CD14-positive monocyte (primary cell): Measurements from ENCODE around the gene PGD. TPM values are rescaled to one million over a fixed set of nuclear protein-coding genes. Genes with fewer than 3 reads are reported as not detected.

Experiments used
- DNase-seq, 3 donors: peaks; one replicate each; pipeline ENCODE4 v3.0.0-alpha.2; 2011 to 2022
- H2AFZ ChIP-seq: 2 replicates; pipeline ENCODE4 v1.6.0; 2012; ENCODE audit warnings: mild to moderate bottlenecking, low read depth, low read length, inconsistent platforms; ENCODE audit not compliant: insufficient read depth, poor library complexity, severe bottlenecking
- H3K27ac ChIP-seq, 2 donors: 1 replicate in 1 of 2; 2 replicates in 1 of 2; pipeline ENCODE4 v1.5.1; 2012 to 2013; ENCODE audit warnings: low read length in 2 of 2, control low read depth in 1 of 2, inconsistent platforms in 1 of 2, low read depth in 1 of 2, mild to moderate bottlenecking in 1 of 2
- H3K27me3 ChIP-seq, 2 donors: one replicate each; pipeline versions ENCODE4 v1.6.0 to v1.6.1; 2011 to 2013; ENCODE audit warnings: low read length in 2 of 2; ENCODE audit not compliant: control insufficient read depth in 2 of 2, insufficient read depth in 2 of 2
- H3K36me3 ChIP-seq, 2 donors: replicated peaks in 1 of 2; 1 replicate in 1 of 2; 2 replicates in 1 of 2; pipeline versions ENCODE4 v1.5.1 to v1.6.1; 2012 to 2013; ENCODE audit warnings: low read length in 2 of 2, control low read depth in 1 of 2, inconsistent platforms in 1 of 2, mild to moderate bottlenecking in 1 of 2; ENCODE audit not compliant: insufficient read depth in 2 of 2, control insufficient read depth in 1 of 2
- H3K4me1 ChIP-seq, 2 donors: 1 replicate in 1 of 2; 2 replicates in 1 of 2; pipeline versions ENCODE4 v1.5.1 to v1.6.1; 2012 to 2013; ENCODE audit warnings: low read length in 2 of 2, control low read depth in 1 of 2, inconsistent platforms in 1 of 2, mild to moderate bottlenecking in 1 of 2, moderate library complexity in 1 of 2; ENCODE audit not compliant: insufficient read depth in 2 of 2, control insufficient read depth in 1 of 2
- H3K4me2 ChIP-seq: replicated peaks from 2 replicates; pipeline ENCODE3; 2012; ENCODE audit warnings: low read length, moderate library complexity, mild to moderate bottlenecking; ENCODE audit not compliant: poor library complexity, severe bottlenecking; ENCODE audit errors: extremely low read depth
- H3K4me3 ChIP-seq, 3 experiments: fragments of 200-600 bp in 1 of 3; sonication (generic) in 1 of 3; replicated peaks in 1 of 3; 1 replicate in 2 of 3; 2 replicates in 1 of 3; pipeline ENCODE4 v1.5.1; 2011 to 2013; ENCODE audit warnings: low read length in 3 of 3, mild to moderate bottlenecking in 3 of 3, control low read depth in 2 of 3, low read depth in 2 of 3, inconsistent platforms in 1 of 3, moderate library complexity in 1 of 3
- H3K79me2 ChIP-seq: 2 replicates; pipeline ENCODE4 v1.6.0; 2012; ENCODE audit warnings: mild to moderate bottlenecking, control low read depth, inconsistent platforms, low read length, moderate library complexity; ENCODE audit not compliant: insufficient read depth
- H3K9ac ChIP-seq: 2 replicates; pipeline ENCODE4 v1.6.0; 2017; ENCODE audit warnings: low read length, mild to moderate bottlenecking; ENCODE audit not compliant: insufficient read depth, poor library complexity, severe bottlenecking
- H3K9me3 ChIP-seq, 2 donors: replicated peaks in 1 of 2; 1 replicate in 1 of 2; 2 replicates in 1 of 2; pipeline versions ENCODE4 v1.5.1 to v1.6.1; 2012 to 2013; ENCODE audit warnings: low read length in 2 of 2, control low read depth in 1 of 2; ENCODE audit not compliant: control insufficient read depth in 1 of 2, insufficient read depth in 1 of 2
- H4K20me1 ChIP-seq: 2 replicates; pipeline ENCODE4 v1.6.0; 2012; ENCODE audit warnings: mild to moderate bottlenecking, low read length, control low read depth, moderate library complexity; ENCODE audit not compliant: insufficient read depth
- H3K27ac Mint-ChIP-seq, 7 donors: one replicate each; pipeline ENCODE4 v1.8.0; 2020; ENCODE audit warnings: mild to moderate bottlenecking in 7 of 7, mixed read lengths in 7 of 7, moderate library complexity in 6 of 7, inconsistent platforms in 2 of 7
- H3K27me3 Mint-ChIP-seq, 3 donors: one replicate each; pipeline ENCODE4 v1.8.0; 2021 to 2022; ENCODE audit warnings: low read depth in 3 of 3, mild to moderate bottlenecking in 3 of 3, mixed read lengths in 3 of 3, moderate library complexity in 3 of 3, inconsistent platforms in 1 of 3
- H3K36me3 Mint-ChIP-seq, 2 donors: one replicate each; pipeline ENCODE4 v1.8.0; 2020; ENCODE audit warnings: mixed read lengths in 2 of 2, inconsistent platforms in 1 of 2, mild to moderate bottlenecking in 1 of 2
- H3K4me1 Mint-ChIP-seq: one replicate; pipeline ENCODE4 v1.8.0; 2020; ENCODE audit warnings: mild to moderate bottlenecking, mixed read lengths
- H3K4me3 Mint-ChIP-seq, 2 donors: one replicate each; pipeline ENCODE4 v1.8.0; 2020; ENCODE audit warnings: mild to moderate bottlenecking in 2 of 2, mixed read lengths in 2 of 2, moderate library complexity in 1 of 2
- H3K9me3 Mint-ChIP-seq, 7 donors: one replicate each; pipeline ENCODE4 v1.8.0; 2020 to 2022; ENCODE audit warnings: mixed read lengths in 7 of 7, mild to moderate bottlenecking in 6 of 7, moderate library complexity in 6 of 7, inconsistent platforms in 2 of 7
- CTCF ChIP-seq: fragments of 200-600 bp; IDR thresholded peaks from one replicate; pipeline ENCODE4 v1.8.0; 2022; ENCODE audit warnings: antibody characterized with exemption, mild to moderate bottlenecking
- WGBS: methylation state at CpG from one replicate; pipeline ENCODE4 v1.1.5; 2013; ENCODE audit warnings: missing lambda C conversion rate; ENCODE audit not compliant: insufficient coverage; 5-methylcytosine and 5-hydroxymethylcytosine counted together
- intact Hi-C, 2 donors: fragments of 100-400 bp; cut with micrococcal nuclease; formaldehyde crosslinking; loops; one replicate each; pipeline versions ENCODE4 v1.15.0 to v1.15.1; 2023
- polyA plus RNA-seq, 3 donors: library from polyadenylated mRNA; depleted of rRNA in 1 of 3; unstranded in 2 of 3; stranded (reverse) in 1 of 3; fragments of 300-500 nt in 2 of 3; fragments of >200 nt in 1 of 3; fragmentation: Illumina TruSeq in 2 of 3; gene quantifications; 1 replicate in 2 of 3; 2 replicates in 1 of 3; pipeline ENCODE4 v1.2.3, GENCODE V29; 2012 to 2021

Gene PGD
- polyA plus RNA-seq, 3 donors, result 173 to 509 (median 471) TPM

- Mint-ChIP-seq H3K27ac (peak overlapping the region in 1 of 7 donors; percentile 63), H3K9me3 (peaks cover 0 to 5% (median 0%) of the 10 kb centered on the region in 7 donors), H3K4me3 (no peak overlapping the region), H3K4me1 (peaks cover 34% of the 10 kb centered on the region), H3K27me3 (peaks cover 0 to 7% (median 1%) of the 10 kb centered on the region in 3 donors), H3K36me3 (peaks cover 5 to 9% of the 10 kb centered on the region in 2 donors)
- no peak for DNase-seq
- H3K27me3 ChIP-seq, result no peaks in the 10 kb centered on the region
- TF ChIP-seq CTCF, result no peak
- WGBS, result 97% methylated on average over 5 of the region's 5 CpGs
- H3K36me3 ChIP-seq, result no peaks in the 10 kb centered on the region
- no peak overlapping the region for H3K27ac ChIP-seq
- no peak overlapping the region for H3K4me2 ChIP-seq
- H3K79me2 ChIP-seq, result no peaks in the 10 kb centered on the region
- H3K4me1 ChIP-seq, result peaks cover 25 to 40% of the 10 kb centered on the region in 2 donors
- intact Hi-C loops, result loop anchor here in 1 of 2 donors (1.0 to 2.0 kb wide), 2 partner anchors 14 to 51 kb away; no protein-coding TSS in a partner anchor
- H3K9me3 ChIP-seq, result no peaks in the 10 kb centered on the region
- no peak overlapping the region for H3K4me3 ChIP-seq
- no peak overlapping the region for H2AFZ ChIP-seq
- H3K9ac ChIP-seq, result no peak overlapping the region
- no peaks in the 10 kb centered on the region for H4K20me1 ChIP-seq
These were observed 30.1 kb downstream of the PGD start for GRCh38 chr1:10428984-10429383.

GRCh38 chr1:10429868-10430215 lies 31.0 kb downstream of the PGD start:
- H3K27ac Mint-ChIP-seq, result peak overlapping the region; percentile 40 to 96 (median 87)
- peak; percentile 42 to 64 (median 47) for DNase-seq
- H2AFZ ChIP-seq, result peak overlapping the region; percentile 97
- TF ChIP-seq CTCF, result no peak
- no peaks in the 10 kb centered on the region for H3K9me3 ChIP-seq
- H3K27ac ChIP-seq, result peak overlapping the region in 1 of 2 donors; percentile 54
- H3K4me2 ChIP-seq, result peak overlapping the region; percentile 86
- H4K20me1 ChIP-seq, result no peaks in the 10 kb centered on the region
- peak overlapping the region; percentile 37 to 84 (median 67) for H3K4me3 ChIP-seq
- 21% methylated on average over 12 of the region's 16 CpGs for WGBS
- peaks cover 0 to 7% (median 1%) of the 10 kb centered on the region in 3 donors for H3K27me3 Mint-ChIP-seq
- H3K4me1 Mint-ChIP-seq, result peaks cover 34% of the 10 kb centered on the region
- intact Hi-C loops, result loop anchor here (1.0 to 5.0 kb wide), 5 partner anchors 15 to 64 kb away; partner anchors contain the start of genes DFFA (in 2 of the 2) and PEX14 (in 1 of the 2)
- H3K36me3 Mint-ChIP-seq, result peaks cover 5 to 8% of the 10 kb centered on the region in 2 donors
- H3K27me3 ChIP-seq, result no peaks in the 10 kb centered on the region
- H3K9me3 Mint-ChIP-seq, result peaks cover 0 to 5% (median 0%) of the 10 kb centered on the region in 7 donors
- H3K9ac ChIP-seq, result peak overlapping the region; percentile 58
- H3K4me3 Mint-ChIP-seq, result peak overlapping the region; percentile 88 to 92
- no peaks in the 10 kb centered on the region for H3K79me2 ChIP-seq
- no peaks in the 10 kb centered on the region for H3K36me3 ChIP-seq
- H3K4me1 ChIP-seq, result peaks cover 25 to 40% of the 10 kb centered on the region in 2 donors
